ENCODE results near the gene HOXA9.

DNA sequence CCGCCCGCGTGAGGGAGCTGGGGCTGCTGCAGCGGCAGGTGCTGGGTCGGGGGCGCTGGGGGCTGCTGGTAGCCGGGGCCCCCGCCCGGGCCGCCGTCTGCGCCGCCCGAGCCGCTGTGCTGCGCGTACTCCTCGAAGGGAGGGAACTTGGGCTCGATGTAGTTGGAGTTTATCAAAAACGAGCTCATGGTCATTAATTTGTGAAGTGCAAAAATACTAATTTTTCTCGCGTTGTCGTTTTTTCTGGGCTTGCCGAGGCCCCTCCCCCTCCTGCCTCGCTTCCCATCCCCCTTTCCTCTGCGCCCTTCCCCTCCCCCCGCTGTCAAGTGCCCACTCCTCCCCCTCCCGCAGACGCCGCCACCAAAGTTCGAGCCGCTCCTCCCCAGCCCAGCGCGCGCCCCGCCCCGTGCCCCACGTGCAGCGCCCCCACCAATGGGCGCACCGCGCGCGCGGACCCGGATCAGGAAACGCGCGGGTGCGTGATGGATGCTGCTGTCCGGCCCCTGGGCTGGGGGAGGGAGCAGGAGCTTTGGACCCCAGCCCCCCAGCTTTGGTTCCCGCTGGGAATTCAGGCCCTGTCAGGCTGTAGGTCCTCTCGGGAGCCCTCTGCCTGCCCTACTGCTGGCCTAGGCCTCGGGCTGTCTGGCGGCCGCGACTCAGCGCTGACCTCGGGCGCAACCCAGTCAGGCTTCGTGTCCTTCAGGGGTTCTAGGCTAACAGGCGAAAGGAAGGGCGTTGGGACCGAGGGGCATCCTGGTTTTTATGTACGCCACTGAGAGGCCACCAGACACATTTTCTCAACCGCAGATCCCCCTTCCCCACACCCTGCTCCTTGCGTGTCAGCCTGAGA, 34.6 kb downstream of the HOXA9 start, which contains the start of gene HOXA4:
- TF ChIP-seq, protein P1, sequence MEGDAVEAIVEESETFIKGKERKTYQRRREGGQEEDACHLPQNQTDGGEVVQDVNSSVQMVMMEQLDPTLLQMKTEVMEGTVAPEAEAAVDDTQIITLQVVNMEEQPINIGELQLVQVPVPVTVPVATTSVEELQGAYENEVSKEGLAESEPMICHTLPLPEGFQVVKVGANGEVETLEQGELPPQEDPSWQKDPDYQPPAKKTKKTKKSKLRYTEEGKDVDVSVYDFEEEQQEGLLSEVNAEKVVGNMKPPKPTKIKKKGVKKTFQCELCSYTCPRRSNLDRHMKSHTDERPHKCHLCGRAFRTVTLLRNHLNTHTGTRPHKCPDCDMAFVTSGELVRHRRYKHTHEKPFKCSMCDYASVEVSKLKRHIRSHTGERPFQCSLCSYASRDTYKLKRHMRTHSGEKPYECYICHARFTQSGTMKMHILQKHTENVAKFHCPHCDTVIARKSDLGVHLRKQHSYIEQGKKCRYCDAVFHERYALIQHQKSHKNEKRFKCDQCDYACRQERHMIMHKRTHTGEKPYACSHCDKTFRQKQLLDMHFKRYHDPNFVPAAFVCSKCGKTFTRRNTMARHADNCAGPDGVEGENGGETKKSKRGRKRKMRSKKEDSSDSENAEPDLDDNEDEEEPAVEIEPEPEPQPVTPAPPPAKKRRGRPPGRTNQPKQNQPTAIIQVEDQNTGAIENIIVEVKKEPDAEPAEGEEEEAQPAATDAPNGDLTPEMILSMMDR (IDR thresholded peaks at IDR 0.05): no peak
- TF ChIP-seq YY1 (IDR thresholded peaks at IDR 0.05; ENCODE audit: low read depth) (no peak), EP300 (IDR thresholded peaks at IDR 0.05; ENCODE audit: borderline replicate concordance in 1 of 2, low read depth in 1 of 2, low read length in 1 of 2) (no peak), POLR2AphosphoS5 (IDR thresholded peaks at IDR 0.05; ENCODE audit: low read depth, low read length) (no peak), RCOR1 (IDR thresholded peaks at IDR 0.05; ENCODE audit: low read length) (no peak), GABPA (IDR thresholded peaks at IDR 0.05; ENCODE audit: low read depth) (no peak), SIN3A (IDR thresholded peaks at IDR 0.05; ENCODE audit: borderline replicate concordance, low read depth, low read length) (no peak), RXRA (IDR thresholded peaks at IDR 0.05; ENCODE audit: borderline replicate concordance, low read depth) (no peak), TAF1 (IDR thresholded peaks at IDR 0.05; ENCODE audit: borderline replicate concordance, low read depth, low read length) (no peak), NFIC (IDR thresholded peaks at IDR 0.05; ENCODE audit: borderline replicate concordance) (no peak)
- TF ChIP-seq, protein P2, sequence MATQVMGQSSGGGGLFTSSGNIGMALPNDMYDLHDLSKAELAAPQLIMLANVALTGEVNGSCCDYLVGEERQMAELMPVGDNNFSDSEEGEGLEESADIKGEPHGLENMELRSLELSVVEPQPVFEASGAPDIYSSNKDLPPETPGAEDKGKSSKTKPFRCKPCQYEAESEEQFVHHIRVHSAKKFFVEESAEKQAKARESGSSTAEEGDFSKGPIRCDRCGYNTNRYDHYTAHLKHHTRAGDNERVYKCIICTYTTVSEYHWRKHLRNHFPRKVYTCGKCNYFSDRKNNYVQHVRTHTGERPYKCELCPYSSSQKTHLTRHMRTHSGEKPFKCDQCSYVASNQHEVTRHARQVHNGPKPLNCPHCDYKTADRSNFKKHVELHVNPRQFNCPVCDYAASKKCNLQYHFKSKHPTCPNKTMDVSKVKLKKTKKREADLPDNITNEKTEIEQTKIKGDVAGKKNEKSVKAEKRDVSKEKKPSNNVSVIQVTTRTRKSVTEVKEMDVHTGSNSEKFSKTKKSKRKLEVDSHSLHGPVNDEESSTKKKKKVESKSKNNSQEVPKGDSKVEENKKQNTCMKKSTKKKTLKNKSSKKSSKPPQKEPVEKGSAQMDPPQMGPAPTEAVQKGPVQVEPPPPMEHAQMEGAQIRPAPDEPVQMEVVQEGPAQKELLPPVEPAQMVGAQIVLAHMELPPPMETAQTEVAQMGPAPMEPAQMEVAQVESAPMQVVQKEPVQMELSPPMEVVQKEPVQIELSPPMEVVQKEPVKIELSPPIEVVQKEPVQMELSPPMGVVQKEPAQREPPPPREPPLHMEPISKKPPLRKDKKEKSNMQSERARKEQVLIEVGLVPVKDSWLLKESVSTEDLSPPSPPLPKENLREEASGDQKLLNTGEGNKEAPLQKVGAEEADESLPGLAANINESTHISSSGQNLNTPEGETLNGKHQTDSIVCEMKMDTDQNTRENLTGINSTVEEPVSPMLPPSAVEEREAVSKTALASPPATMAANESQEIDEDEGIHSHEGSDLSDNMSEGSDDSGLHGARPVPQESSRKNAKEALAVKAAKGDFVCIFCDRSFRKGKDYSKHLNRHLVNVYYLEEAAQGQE (IDR thresholded peaks at IDR 0.05; ENCODE audit: low read depth, low read length): no peak
- TF ChIP-seq, protein P3, sequence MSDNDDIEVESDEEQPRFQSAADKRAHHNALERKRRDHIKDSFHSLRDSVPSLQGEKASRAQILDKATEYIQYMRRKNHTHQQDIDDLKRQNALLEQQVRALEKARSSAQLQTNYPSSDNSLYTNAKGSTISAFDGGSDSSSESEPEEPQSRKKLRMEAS (IDR thresholded peaks at IDR 0.05; ENCODE audit: low read depth): no peak
- TF ChIP-seq, protein P4, sequence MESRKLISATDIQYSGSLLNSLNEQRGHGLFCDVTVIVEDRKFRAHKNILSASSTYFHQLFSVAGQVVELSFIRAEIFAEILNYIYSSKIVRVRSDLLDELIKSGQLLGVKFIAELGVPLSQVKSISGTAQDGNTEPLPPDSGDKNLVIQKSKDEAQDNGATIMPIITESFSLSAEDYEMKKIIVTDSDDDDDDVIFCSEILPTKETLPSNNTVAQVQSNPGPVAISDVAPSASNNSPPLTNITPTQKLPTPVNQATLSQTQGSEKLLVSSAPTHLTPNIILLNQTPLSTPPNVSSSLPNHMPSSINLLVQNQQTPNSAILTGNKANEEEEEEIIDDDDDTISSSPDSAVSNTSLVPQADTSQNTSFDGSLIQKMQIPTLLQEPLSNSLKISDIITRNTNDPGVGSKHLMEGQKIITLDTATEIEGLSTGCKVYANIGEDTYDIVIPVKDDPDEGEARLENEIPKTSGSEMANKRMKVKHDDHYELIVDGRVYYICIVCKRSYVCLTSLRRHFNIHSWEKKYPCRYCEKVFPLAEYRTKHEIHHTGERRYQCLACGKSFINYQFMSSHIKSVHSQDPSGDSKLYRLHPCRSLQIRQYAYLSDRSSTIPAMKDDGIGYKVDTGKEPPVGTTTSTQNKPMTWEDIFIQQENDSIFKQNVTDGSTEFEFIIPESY (IDR thresholded peaks at IDR 0.05; ENCODE audit: borderline replicate concordance, low read depth): no peak
